ENCODE data around the gene CLEC6A.
"Not testable (repeated sequence)": the region's sequence is repeated elsewhere in the genome, so short reads cannot be mapped to it uniquely, and the experiment has no call there.

The CLEC6A gene

GRCh38 chr12:8496074-8496473 lies 40.3 kb downstream of the CLEC6A start:
- DNase-seq, result not testable (repeated sequence)

DNA sequence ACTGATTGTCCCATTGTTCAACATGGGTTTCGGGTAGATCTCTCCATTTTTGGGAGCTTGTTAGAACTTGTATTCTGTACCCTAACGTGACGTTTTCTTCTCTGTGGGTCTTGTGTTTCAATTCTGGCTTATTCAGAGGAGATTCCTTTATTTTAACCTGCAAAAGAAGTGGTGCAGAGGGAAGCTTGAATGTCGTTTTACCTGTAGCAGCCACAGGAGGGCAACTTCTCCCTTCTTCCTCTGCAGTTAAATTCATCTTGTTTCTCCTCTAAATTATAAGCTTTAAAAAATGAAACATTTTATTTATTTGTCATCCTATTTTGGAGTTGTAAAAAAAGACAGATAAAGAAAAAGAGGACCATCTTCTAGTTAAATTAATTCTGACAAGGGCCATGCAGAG lies 43.9 kb downstream of the CLEC6A start:
- no peak for DNase-seq

DNA sequence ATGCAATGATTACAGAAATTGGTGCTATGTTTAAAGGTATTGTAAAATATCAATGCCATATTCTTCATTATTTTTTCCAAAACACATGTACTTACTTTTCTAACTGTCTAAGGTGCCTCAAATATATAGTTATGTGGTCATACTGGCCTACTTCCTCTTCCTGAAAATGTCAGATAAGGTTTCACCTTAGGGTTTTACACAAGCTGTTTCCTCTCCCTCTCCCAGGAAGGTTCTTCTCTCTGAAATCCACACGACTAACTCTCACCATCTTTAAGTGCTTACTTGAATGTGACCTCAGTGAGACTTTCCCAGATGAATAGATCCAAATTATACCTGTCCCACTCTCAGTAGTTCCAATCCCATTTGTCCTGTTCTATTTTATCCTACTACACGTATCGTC lies 46.0 kb downstream of the CLEC6A start:
- no peak for DNase-seq

DNA sequence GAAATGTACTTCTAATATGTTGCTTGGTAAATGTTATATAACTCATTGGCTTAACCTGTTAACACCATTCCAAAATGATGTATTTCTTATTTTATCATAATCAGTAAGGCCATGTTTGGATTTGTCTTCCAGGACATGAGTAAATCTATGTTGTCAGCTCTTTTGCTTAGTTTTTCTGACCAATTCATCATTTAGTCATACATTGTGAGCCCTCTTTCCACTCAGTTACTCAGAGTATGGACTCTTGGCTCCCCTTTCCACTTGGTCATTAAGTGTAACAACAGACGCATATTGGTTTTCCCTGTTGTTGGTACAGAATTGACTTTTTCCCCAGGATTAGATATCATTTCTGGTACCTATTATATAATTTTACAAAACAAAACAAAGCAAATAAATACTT lies 48.6 kb downstream of the CLEC6A start:
- DNase-seq, result no peak

DNA sequence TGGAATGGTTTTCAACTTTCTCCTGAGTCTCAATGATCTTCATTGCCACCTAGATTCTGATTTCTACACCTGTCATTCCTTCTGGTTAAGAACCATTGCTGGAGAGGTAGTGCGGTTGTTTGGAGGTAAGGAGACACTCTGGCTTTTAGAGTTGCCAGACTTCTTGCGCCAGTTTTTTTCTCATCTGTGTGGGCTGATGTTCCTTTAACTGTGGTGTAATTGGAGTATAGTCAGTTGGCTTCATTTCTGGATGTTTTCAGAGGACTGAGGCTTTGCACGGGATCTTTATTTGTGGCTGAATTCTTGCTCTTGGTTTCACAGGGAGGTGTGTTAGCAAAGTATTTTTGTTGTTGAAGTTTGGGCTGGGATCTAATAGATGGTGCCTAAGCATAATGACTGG lies 51.8 kb downstream of the CLEC6A start:
- no peak for DNase-seq

GRCh38 chr12:8508223-8508622 lies 52.5 kb downstream of the CLEC6A start:
- DNase-seq, result no peak

GRCh38 chr12:8508910-8509841 lies 53.4 kb downstream of the CLEC6A start:
- no peak for DNase-seq

DNA sequence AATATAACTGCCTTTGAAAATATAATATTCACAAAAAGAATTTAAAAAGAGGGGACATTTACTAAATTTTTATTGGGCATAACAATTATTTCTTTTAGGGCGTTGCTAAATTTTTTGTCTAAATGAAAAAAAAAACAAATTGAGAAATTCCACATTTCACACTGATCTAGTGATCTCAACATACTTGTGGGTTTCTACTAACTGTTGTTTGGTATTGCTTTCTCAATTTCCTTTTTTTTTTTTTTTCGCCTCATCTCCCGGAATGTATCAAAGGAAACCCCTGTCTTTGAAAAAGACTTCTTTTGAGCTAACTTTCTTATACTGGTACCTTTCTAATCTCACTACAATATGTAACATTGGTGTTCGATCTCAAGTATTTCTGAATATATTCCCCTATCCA lies 57.5 kb downstream of the CLEC6A start, which contains the start of gene CLEC4D:
Gene CLEC4D (plus strand): TSS at position 248 of the 400 bp plus-strand sequence. CDS start 230 bp downstream, outside the sequence.
- DNase-seq, result no peak

DNA sequence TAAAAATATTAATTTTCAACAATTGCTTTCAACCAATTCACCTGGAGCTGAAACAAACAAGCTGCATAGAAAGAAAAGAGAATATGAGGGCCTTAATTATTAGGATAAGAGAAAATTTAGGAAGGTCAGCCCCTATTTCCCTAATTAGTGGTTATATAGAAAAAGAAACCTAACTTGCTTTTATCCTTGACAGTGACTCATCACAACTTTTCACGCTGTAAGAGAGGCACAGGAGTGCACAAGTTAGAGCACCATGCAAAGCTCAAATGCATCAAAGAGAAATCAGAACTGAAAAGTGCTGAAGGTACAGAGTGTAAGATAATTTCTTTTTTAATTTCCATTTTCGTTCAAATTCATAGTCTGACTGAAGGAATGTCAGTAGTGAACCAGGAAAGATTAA lies 62.2 kb downstream of the CLEC6A start:
- DNase-seq, result no peak

DNA sequence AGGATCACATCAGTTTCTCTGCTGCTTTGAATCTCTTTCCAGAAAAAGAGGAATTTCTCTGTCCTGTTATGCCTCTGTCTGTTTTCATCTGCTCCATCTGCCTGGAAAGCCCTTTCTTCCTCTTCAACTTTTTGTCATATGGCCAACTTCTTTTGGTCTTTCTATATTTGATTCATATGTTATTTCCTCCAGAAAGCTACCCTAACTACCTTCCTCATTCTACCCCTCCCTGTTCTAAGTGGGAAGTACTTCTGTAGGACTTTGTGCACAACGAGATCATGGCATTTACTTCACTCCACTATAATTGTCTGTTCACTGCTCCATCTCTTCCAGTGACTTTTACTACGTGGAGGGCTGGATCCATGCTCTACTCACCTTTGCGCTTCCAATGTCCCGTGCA lies 63.4 kb downstream of the CLEC6A start:
- no peak for DNase-seq

- no peak for DNase-seq
Measured at GRCh38 chr12:8527250-8528130, 71.7 kb downstream of the CLEC6A start.

Measured in activated naive CD4-positive, alpha-beta T cell treated with anti-CD3 and anti-CD28 coated beads, Interleukin-2, amount 50 U/mL, for 16 hours (primary cell).